HG03097 (cell line): Measurements from ENCODE around the gene COL26A1.

Experiments used
- ATAC-seq: cut with Tn5 transposase; IDR thresholded peaks from one replicate; pipeline ENCODE4 v1.9.1; 2021; ENCODE audit not compliant: unreplicated experiment, low FRiP score

COL26A1 gene

GRCh38 chr7:101368422-101369165 lies 5.9 kb downstream of the COL26A1 start:
- no peak for ATAC-seq

DNA sequence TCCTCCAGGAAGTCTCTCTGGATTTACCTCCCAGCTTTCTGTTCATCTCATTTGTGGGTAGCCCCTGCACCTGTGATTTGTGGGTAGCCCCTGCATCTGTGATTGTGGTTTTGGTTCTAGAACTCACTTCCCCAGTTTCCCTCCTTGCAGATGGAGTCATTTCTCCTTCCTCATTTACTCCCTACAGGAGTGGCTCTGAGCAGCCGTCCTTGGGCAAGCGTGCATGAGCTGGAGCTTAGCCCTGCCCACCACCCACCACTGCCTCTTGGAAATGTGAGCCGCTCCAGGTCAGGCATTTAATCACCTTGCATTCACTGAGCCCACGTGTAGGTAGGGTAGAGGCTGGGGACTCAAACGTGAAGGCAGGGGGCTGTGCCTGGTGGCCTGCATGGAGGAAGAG lies 8.2 kb downstream of the COL26A1 start:
- no peak for ATAC-seq

- no peak for ATAC-seq
Measured at GRCh38 chr7:101373812-101374614, 11.3 kb downstream of the COL26A1 start.

DNA sequence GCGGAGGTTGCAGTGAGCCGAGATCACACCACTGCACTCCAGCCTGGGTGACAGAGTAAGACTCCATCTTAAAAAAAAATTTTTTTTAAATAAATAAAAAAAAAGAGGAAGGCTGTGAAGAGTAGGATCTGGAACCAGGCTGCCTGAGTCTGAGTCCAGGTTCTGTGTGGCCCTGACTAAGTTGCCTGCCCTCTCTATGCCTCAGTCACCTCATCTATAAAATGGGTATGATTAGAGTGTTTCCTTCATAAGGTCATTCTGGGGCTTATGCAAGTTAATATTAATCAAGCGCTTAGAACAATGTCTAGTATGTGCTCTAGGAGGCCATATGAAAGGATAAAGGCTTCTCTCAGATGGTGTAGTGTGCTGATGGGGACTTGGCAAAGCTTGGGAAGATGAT lies 12.3 kb downstream of the COL26A1 start:
- ATAC-seq: no peak

DNA sequence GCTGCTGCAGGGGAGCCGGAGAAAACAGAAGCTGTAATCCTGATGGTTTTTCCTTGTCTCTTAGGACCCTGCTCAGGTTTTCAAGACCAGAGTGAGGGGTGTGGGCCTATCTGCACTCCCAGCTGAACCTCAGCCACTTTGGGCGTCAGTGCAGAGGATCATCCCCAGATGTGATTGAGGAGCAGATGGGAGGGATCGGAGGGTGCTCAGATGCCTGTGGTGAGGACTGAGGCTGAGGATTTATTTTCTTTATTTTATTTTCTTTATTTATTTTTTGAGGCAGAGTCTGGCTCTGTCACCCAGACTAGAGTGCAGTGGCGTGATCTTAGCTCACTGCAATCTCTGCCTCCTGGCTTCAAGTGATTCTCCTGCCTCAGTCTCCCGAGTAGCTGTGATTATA lies 13.9 kb downstream of the COL26A1 start:
- no peak for ATAC-seq

GRCh38 chr7:101377189-101377736 lies 14.6 kb downstream of the COL26A1 start:
- no peak for ATAC-seq

DNA sequence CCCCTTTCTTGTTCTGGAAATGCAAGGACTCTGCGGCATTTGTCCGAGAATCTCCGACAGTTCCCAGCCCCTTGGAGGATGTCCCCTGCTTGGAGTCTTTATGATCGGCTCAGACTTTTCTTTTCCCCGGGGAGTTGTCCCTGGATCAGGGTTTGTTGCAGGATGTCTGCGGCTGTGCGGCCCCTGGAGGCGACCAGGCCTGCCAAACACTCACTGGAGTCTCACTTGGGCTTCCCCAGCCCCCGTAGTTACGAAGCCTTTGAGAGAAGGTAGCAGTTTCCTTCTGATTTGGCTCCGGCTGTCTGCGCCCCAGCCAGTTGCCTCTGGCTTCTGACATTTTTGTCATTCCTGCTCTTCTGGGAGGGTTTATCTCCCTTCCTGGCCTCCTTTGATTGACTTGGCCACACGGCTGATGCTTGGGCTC lies 16.1 kb downstream of the COL26A1 start:
- no peak for ATAC-seq

DNA sequence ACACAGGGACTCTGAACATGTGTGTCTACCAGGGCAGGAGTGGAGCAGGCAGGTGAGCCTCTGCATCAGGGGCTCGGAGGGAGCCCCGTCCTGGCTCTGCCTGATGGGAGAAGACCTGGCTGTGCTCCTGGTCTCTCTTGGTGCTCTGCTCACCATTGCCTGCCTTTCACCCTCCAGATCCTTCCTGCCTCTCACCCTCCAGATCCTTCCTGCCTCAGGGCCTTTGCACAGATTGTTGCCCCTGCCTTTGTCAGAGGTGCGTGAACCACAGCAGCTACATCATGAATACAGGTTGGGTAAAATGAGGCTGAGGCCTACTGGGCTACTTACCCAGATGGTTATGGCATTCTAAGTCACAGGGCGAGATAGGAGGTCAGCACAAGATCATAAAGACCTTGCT lies 16.6 kb downstream of the COL26A1 start:
- no peak for ATAC-seq

- no peak for ATAC-seq
Measured at GRCh38 chr7:101381549-101382111, 19.0 kb downstream of the COL26A1 start.

DNA sequence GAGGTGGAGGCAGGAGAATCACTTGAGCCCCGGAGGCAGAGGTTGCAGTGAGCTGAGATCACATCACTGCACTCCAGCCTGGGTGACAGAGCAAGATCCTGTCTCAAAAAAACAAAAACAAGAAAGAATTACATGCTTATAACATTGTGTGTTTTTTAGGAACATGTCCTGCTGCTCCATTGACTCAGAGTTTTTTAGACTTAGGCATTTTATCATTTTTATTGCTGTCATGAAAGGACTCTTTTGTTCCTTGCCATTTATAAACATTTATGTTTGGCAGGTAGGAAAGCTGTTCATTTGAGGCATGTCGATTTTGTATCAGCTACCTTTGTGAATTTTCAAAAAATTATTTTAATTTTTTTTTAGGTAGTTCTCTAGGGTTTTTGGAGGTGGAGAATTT lies 20.3 kb downstream of the COL26A1 start:
- ATAC-seq: no peak

GRCh38 chr7:101386177-101386557 lies 23.5 kb downstream of the COL26A1 start:
- no peak for ATAC-seq

DNA sequence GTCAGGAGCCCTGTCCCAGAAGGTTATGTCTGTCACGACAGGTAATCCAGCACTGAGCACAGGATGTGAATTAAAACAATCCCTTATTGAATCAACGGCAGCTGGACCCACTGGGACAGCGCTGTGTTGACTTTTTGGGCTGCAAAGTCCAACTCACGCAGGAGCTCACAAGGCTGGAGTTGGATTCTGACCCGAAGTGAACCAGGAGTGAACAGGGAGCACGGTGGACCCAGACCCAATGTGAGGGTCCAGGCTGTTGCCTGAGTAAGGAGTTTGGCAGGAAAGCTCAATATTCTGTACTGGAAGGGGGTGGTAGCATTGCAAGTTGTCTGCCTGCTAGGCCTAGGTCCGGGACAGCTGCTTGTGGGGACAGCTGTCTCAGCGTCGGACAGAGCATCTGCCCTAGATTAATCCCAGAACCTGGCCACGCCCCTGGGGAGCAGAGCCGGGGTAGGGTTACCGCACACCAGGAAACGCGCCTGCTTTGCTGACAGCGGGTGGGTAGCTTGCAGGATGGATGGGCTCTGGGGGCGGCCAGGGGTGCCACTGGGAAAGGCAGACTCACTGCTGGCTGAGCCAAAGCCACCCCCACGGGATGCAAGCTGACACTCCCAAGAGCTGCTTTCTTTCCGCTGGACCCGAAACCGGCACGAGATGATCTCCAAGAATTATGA lies 24.0 kb downstream of the COL26A1 start:
- no peak for ATAC-seq

- peak; percentile 91 for ATAC-seq
Measured at GRCh38 chr7:101390901-101391301, 28.2 kb downstream of the COL26A1 start.

DNA sequence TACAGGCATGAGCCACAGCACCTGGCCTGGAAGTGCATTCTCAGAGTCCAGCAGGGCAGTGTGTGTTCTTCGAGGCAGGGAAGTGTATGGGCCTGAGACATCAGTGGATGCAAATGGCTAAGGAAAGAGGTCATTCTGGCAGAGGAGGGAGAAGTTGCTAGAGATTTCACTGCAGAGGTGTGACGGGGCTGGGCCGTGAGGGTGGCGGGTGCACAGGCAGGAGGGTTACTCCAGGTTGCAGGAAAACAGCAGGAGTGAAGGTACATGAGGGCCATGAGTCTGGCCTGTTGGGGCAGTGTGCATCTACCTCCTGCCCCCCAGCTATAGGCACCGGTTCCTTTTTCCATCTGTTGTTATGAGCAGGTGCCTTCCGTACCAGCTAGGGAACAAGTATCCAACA lies 29.3 kb downstream of the COL26A1 start:
- no peak for ATAC-seq

DNA sequence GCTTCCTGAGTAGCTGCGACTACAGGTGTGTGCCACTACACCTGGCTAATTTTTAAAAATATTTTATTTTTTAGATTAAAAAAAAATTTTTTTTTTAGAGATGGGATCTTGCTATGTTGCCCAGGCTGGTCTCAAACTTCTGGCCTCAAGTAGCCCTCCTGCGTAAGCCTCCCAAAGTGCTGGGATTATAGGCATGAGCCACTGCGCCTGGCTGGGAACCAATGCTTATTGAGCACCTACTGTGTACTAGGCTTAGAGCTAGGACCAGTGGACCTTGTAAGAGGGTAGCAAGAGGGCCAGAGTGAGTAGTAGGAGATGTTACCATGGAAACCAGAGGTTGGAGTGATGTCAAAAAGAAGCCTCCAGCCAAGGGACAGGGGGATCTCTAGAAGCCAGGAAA lies 31.2 kb downstream of the COL26A1 start:
- no peak for ATAC-seq

- no peak for ATAC-seq
Measured at GRCh38 chr7:101395376-101395775, 32.7 kb downstream of the COL26A1 start.

DNA sequence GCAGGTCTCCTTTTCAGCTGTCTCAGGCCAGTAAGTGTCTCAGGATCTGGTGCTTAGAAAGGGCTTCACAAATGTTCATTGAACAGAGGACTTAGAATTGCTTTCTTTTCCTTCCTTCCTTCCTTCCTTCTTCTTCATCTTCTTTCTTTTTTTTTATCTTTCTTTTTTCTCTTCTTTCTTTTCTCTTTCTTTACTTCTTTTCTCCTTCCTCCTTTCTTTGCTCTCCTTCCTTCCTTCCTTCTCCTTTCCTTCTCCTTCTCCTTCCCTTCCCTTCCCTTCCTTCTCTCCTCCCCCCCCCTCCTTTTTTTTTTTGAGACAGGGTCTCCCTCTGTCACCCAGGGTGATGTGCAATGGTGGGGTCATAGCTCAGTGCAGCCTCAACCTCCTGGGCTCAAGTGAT lies 34.6 kb downstream of the COL26A1 start:
- ATAC-seq: no peak

- no peak for ATAC-seq
Measured at GRCh38 chr7:101397770-101398324, 35.2 kb downstream of the COL26A1 start.

DNA sequence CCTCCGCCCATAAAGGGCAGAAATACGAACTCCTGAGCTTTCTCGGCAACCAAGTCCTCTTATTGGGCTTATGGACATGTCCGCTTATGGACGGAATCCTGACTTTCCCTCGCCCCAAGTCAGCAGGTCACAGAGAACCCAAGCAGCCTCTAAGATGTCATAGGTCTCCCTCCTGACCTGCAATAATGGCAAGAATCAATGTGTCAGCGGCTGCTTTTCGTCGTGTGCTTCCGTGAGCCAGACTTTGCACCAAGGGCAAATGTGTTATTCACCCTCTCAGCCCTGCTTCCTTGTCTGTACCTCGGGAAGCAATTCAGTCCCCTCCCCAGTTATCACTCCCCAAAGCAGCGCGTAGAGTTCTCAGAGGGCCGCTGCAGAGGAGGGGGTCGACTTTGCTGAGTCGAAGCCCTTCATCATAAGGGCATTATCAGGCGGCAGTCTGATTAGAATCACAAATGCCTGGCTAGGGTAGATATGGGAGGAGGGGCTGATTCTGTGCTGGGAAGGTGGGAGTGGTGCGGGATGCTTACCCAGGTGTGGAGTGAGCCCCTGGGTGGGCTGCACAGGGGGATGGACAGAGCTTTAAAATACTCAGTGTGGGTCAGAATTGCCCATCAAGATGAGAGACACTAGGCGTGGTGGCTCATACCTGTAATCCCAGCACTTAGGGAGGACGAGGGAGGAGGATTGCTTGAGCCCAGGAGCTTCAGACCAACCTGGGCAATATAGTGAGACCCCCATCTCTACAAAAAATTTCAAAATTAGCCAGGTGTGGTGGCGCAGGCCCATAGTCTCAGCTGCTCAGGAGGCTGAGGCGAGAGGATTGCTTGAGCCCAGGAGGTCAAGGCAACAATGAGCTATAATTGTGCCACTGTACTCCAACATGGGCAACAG lies 36.0 kb downstream of the COL26A1 start:
- ATAC-seq: no peak

DNA sequence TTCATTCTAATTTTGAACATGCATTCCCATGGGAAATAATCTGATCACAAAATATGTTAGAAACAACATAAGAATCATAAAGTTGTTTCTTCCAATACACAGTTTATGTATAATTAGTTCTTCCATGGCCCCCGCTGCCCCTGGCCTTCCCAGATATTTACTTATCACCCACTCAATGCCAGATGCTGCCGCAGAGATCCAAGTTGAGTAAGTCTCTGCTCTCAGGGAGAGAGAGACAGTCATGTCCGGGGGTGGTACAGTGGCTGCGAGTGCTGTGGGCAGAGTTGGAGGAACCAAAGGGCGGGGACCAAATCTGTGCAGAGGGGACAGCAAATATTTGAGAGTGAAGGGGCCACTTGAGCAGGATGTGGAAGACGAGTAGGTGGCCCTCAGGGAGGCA lies 37.1 kb downstream of the COL26A1 start:
- ATAC-seq: no peak
